AG20443 (cell line): Measurements from ENCODE around the gene LILRB2.
"Not testable (repeated sequence)": the region's sequence is repeated elsewhere in the genome, so short reads cannot be mapped to it uniquely, and the experiment has no call there.

Source experiments
- DNase-seq: peaks from one replicate; pipeline ENCODE4 v3.0.0; 2012; ENCODE audit warnings: low spot score, mixed read lengths

Gene LILRB2

GRCh38 chr19:54240372-54241336, 40.3 kb downstream of the LILRB2 start:
- not testable (repeated sequence) for DNase-seq

- DNase-seq = not testable (repeated sequence)
These were observed 41.2 kb downstream of the LILRB2 start for GRCh38 chr19:54239491-54240371.

GRCh38 chr19:54233941-54234340, 47.0 kb downstream of the LILRB2 start:
- no peak for DNase-seq

GRCh38 chr19:54231077-54231931, 49.6 kb downstream of the LILRB2 start:
- peak; percentile 94 for DNase-seq

- DNase-seq = no peak
These were observed 50.9 kb downstream of the LILRB2 start for GRCh38 chr19:54230031-54230430.

- no peak for DNase-seq
These were observed 51.8 kb downstream of the LILRB2 start for GRCh38 chr19:54229146-54229545.

- DNase-seq = not testable (repeated sequence)
These were observed 56.3 kb downstream of the LILRB2 start for GRCh38 chr19:54224619-54225018.

- DNase-seq = not testable (repeated sequence)
These were observed 57.0 kb downstream of the LILRB2 start for GRCh38 chr19:54223937-54224281.
